Brain microvascular endothelial cell (primary cell): ENCODE results near the gene HKDC1.
"Not testable (repeated sequence)": the region's sequence is repeated elsewhere in the genome, so short reads cannot be mapped to it uniquely, and the experiment has no call there.

Source experiments
- DNase-seq: peaks from one replicate; pipeline ENCODE4 v3.0.0-alpha.2; 2020
- H3K27ac ChIP-seq: fragments of 250-450 bp; sonication (Bioruptor Pico); 2 replicates; pipeline ENCODE4 v1.5.1; 2020; ENCODE audit warnings: mild to moderate bottlenecking, moderate library complexity
- H3K27me3 ChIP-seq: fragments of 250-450 bp; sonication (Bioruptor Pico); replicated peaks from 2 replicates; pipeline ENCODE4 v1.5.1; 2020; ENCODE audit warnings: mild to moderate bottlenecking
- H3K36me3 ChIP-seq: fragments of 250-450 bp; sonication (Bioruptor Pico); replicated peaks from 2 replicates; pipeline ENCODE4 v1.5.1; 2020; ENCODE audit warnings: mild to moderate bottlenecking
- H3K4me3 ChIP-seq: 2 replicates; pipeline ENCODE4 v1.5.1; 2011; ENCODE audit warnings: low read depth, mild to moderate bottlenecking, control low read depth, low read length, moderate library complexity
- CTCF ChIP-seq: IDR thresholded peaks from 2 replicates; pipeline ENCODE4 v1.5.1; 2011; ENCODE audit warnings: low read depth, mild to moderate bottlenecking, moderate library complexity, low read length, control low read depth, inconsistent platforms; ENCODE audit errors: missing control alignments
- in situ Hi-C: cut with HindIII; loops from 2 replicates; pipeline ENCODE4 v1.10.0; 2017; ENCODE audit warnings: low sequenced_read_pairs, low pct_ligation_motif_present

HKDC1 gene

GRCh38 chr10:69246036-69246435 lies 25.9 kb downstream of the HKDC1 start:
- no peaks in the 10 kb centered on the region for H3K36me3 ChIP-seq

GRCh38 chr10:69246581-69247312 lies 26.6 kb downstream of the HKDC1 start:
- DNase-seq, result no peak
- Histone ChIP-seq H3K4me3 (no peak overlapping the region), H3K27ac (no peak overlapping the region), H3K36me3 (no peaks in the 10 kb centered on the region), H3K27me3 (no peaks in the 10 kb centered on the region)
- in situ Hi-C loops, result loop anchor here (25.0 kb wide), 1 partner anchor 141 kb away; no protein-coding TSS in a partner anchor
- TF ChIP-seq CTCF, result no peak

More at GRCh38 chr10:69246036-69246435, 25.9 kb downstream of the HKDC1 start:
- DNase-seq, result no peak
- no peak for TF ChIP-seq CTCF
- Histone ChIP-seq H3K4me3 (no peak overlapping the region), H3K27me3 (no peaks in the 10 kb centered on the region), H3K27ac (no peak overlapping the region)
- in situ Hi-C loops, result loop anchor here (25.0 kb wide), 1 partner anchor 141 kb away; no protein-coding TSS in a partner anchor

GRCh38 chr10:69247313-69247710 lies 27.2 kb downstream of the HKDC1 start:
- in situ Hi-C loops, result loop anchor here (25.0 kb wide), 1 partner anchor 140 kb away; no protein-coding TSS in a partner anchor
- no peak overlapping the region for H3K4me3 ChIP-seq
- DNase-seq, result no peak
- H3K27ac ChIP-seq, result no peak overlapping the region
- no peaks in the 10 kb centered on the region for H3K27me3 ChIP-seq
- H3K36me3 ChIP-seq, result no peaks in the 10 kb centered on the region
- no peak for TF ChIP-seq CTCF

- Histone ChIP-seq H3K4me3 (no peak overlapping the region), H3K36me3 (no peaks in the 10 kb centered on the region), H3K27me3 (no peaks in the 10 kb centered on the region), H3K27ac (no peak overlapping the region)
- in situ Hi-C loops, result loop anchor here (25.0 kb wide), 1 partner anchor 139 kb away; no protein-coding TSS in a partner anchor
- DNase-seq, result no peak
- no peak for TF ChIP-seq CTCF
Observed at GRCh38 chr10:69248117-69248730, 28.1 kb downstream of the HKDC1 start.

- H3K4me3 ChIP-seq, result no peak overlapping the region
- H3K27ac ChIP-seq, result no peak overlapping the region
- TF ChIP-seq CTCF, result no peak
- DNase-seq, result no peak
- H3K27me3 ChIP-seq, result no peaks in the 10 kb centered on the region
- no peaks in the 10 kb centered on the region for H3K36me3 ChIP-seq
- in situ Hi-C loops, result no loop called here
Observed at GRCh38 chr10:69250041-69250440, 29.9 kb downstream of the HKDC1 start.

GRCh38 chr10:69251417-69251816 lies 31.3 kb downstream of the HKDC1 start:
- H3K4me3 ChIP-seq, DNase-seq, in situ Hi-C loops, H3K27ac ChIP-seq, H3K27me3 ChIP-seq, H3K36me3 ChIP-seq: not testable (repeated sequence)
